ENCODE measurements around the gene NTRK2.

DNA sequence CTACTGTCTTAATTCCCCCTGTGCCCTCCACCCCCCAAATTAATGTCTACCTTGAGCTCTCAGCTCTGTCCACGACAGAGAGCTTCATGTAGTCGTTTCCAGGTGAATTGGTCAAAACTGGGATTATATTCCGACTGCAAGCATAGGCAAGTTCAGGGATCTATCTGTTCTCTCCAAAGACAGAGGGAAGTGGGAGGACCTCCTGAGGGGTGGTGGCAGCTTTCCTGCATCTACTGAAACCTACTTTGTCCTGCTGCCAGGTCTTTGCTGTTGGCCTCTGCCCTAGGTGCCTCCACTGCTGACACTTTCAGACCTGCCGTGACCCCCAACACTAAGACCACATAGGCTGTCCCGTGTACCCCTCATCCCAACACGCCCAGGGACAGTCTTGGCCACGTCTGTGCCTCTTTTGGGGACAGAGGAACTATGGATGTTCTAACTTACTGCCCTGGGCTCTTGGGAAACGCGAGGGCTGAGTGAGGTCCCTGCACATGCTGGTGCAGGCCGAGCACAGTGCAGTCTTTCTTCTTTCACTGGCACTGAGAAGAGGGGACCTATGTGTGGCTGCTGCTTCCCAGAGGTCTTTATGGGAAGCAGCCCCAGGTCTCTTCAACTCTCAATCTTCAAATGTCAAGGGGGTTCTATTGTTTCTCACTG, 125.6 kb downstream of the NTRK2 start:
- TF ChIP-seq ZNF350 (tag by site-specific recombination; IDR thresholded peaks at IDR 0.05) (no peak), ZBTB48 (tag by site-specific recombination; IDR thresholded peaks at IDR 0.05) (no peak), ZXDB (tag by site-specific recombination; IDR thresholded peaks at IDR 0.05) (no peak), BCL11A (tag by site-specific recombination; IDR thresholded peaks at IDR 0.05; ENCODE audit: low read depth) (no peak)
- TF ChIP-seq, protein P1, sequence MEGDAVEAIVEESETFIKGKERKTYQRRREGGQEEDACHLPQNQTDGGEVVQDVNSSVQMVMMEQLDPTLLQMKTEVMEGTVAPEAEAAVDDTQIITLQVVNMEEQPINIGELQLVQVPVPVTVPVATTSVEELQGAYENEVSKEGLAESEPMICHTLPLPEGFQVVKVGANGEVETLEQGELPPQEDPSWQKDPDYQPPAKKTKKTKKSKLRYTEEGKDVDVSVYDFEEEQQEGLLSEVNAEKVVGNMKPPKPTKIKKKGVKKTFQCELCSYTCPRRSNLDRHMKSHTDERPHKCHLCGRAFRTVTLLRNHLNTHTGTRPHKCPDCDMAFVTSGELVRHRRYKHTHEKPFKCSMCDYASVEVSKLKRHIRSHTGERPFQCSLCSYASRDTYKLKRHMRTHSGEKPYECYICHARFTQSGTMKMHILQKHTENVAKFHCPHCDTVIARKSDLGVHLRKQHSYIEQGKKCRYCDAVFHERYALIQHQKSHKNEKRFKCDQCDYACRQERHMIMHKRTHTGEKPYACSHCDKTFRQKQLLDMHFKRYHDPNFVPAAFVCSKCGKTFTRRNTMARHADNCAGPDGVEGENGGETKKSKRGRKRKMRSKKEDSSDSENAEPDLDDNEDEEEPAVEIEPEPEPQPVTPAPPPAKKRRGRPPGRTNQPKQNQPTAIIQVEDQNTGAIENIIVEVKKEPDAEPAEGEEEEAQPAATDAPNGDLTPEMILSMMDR (tag by site-specific recombination; IDR thresholded peaks at IDR 0.05) = no peak

All from HEK293 (cell line).